Heart right ventricle (tissue), 16 donors: ENCODE results near the gene HOXC13. TPM values are rescaled to one million over a fixed set of nuclear protein-coding genes. Genes with fewer than 3 reads are reported as not detected.

Source experiments
- ATAC-seq, 8 donors: fragments of 200-7000 bp; cut with Tn5 transposase; one replicate each; pipeline ENCODE4 v1.9.1; 2020; ENCODE audit warnings: mild to moderate bottlenecking in 8 of 8, moderate library complexity in 8 of 8, moderate number of reproducible peaks in 1 of 8
- DNase-seq, 2 donors: peaks; one replicate each; pipeline ENCODE4 v3.0.0-alpha.2; 2020
- H3K27ac ChIP-seq, 10 donors: fragments of 200-600 bp; sonication (generic) in 2 of 10; one replicate each; pipeline versions ENCODE4 v1.5.0 to v1.8.0; 2020 to 2022; ENCODE audit warnings: mild to moderate bottlenecking in 3 of 10
- H3K27me3 ChIP-seq, 7 donors: fragments of 200-600 bp; one replicate each; pipeline ENCODE4 v1.8.0; 2021 to 2022; ENCODE audit warnings: mild to moderate bottlenecking in 2 of 7
- H3K36me3 ChIP-seq, 9 donors: fragments of 200-600 bp; sonication (generic) in 1 of 9; one replicate each; pipeline versions ENCODE4 v1.5.0 to v1.8.0; 2020 to 2022; ENCODE audit warnings: mild to moderate bottlenecking in 2 of 9
- H3K4me1 ChIP-seq, 9 donors: fragments of 200-600 bp; sonication (generic) in 1 of 9; one replicate each; pipeline versions ENCODE4 v1.5.0 to v1.8.0; 2020 to 2022; ENCODE audit warnings: mild to moderate bottlenecking in 4 of 9
- H3K4me3 ChIP-seq, 10 donors: fragments of 200-600 bp; sonication (generic) in 2 of 10; one replicate each; pipeline versions ENCODE4 v1.5.0 to v1.8.0; 2020 to 2022; ENCODE audit warnings: mild to moderate bottlenecking in 7 of 10, moderate library complexity in 2 of 10
- H3K9me3 ChIP-seq, 11 donors: fragments of 200-600 bp in 10 of 11; sonication (generic) in 2 of 11; one replicate each; pipeline versions ENCODE4 v1.5.0 to v1.8.0; 2013 to 2022; ENCODE audit warnings: mild to moderate bottlenecking in 2 of 11, control low read depth in 1 of 11, moderate library complexity in 1 of 11
- CTCF ChIP-seq, 9 donors: fragments of 200-600 bp; sonication (generic) in 2 of 9; IDR thresholded peaks; one replicate each; pipeline versions ENCODE4 v1.5.0 to v1.8.0; 2021 to 2022; ENCODE audit warnings: antibody characterized with exemption in 9 of 9, mild to moderate bottlenecking in 5 of 9, moderate library complexity in 1 of 9
- WGBS, 2 donors: extraction: QIAGEN DNeasy Blood & Tissue Kit; methylation state at CpG; one replicate each; pipeline ENCODE4 v1.1.7; 2013; ENCODE audit warnings: inconsistent platforms in 1 of 2; 5-methylcytosine and 5-hydroxymethylcytosine counted together
- intact Hi-C, 10 donors: fragments of 100-400 bp; cut with DNase I; formaldehyde crosslinking; loops; one replicate each; pipeline versions ENCODE4 v1.11.1 to v1.14.2; 2022
- polyA plus RNA-seq, 2 donors: library from polyadenylated mRNA; stranded (reverse); fragments of 200-250 nt; gene quantifications; one replicate each; pipeline ENCODE4 v1.2.3, GENCODE V29; 2013
- total RNA-seq, 10 donors: library from RNA; stranded (reverse); fragmentation: NEBNext Ultra II Directional in 3 of 10; extraction: Animal tissue kit (Norgen Biotek cat#: 25700) in 3 of 10; gene quantifications; one replicate each; pipeline versions ENCODE4 v1.2.1 to v1.2.4, GENCODE V29; 2021 to 2023
- donor health status: Arrhythmogenic right ventricular cardiomyopathy.
- donor health status: ischemic (EF 13 %, LVEDD 7.1; RV severe dilation, severe dysfunction).
- donor health status: healthy with polysubstance abuse.
- donor health status: DM: no; HTN: yes; CAD: no.
- donor health status: DM: no; HTN: no; CAD: no.
- donor health status: ischemic (EF 25% LVEDD 6.9; RV normal size, moderate dysfunction).
- donor health status: ischemic (EF 25% LVEDD 5.7; RV mildly dilated, moderate dysfunction).
- donor health status: healthy.
- donor health status: DM: yes; HTN: yes; CAD: no.
- donor health status: Ischemic cardiomyopathy.
- donor health status: ischemic (EF 35%, LVEDD 5.7; RV mildly dilated, moderate dysfunction).
- donor health status: nonischemic (EF 11% LVEDD 7.7; RV severe dilation, severe dysfunction).
- donor health status: DM: yes; HTN: yes; CAD: no.
- donor health status: PGD.
- donor health status: ischemic (EF 29% LVEDD 5.4; RV normal size, mild dysfunction).
- donor health status: nonischemic (EF 23%, LVEDD 6.1; RV moderate dilation, normal function).

Gene HOXC13
- total and polyA plus RNA-seq, 12 donors, result not detected

- ATAC-seq (no peak), DNase-seq (no peak)
- Histone ChIP-seq H3K27ac (no peak overlapping the region), H3K4me1 (peaks cover 2 to 28% (median 16%) of the 10 kb centered on the region in 9 donors), H3K27me3 (peaks cover 63 to 100% (median 98%) of the 10 kb centered on the region in 7 donors), H3K9me3 (no peaks in the 10 kb centered on the region), H3K4me3 (no peak overlapping the region), H3K36me3 (no peaks in the 10 kb centered on the region)
- WGBS, 2 donors, result 8 to 11% methylated on average over 9 of the region's 9 CpGs
- no peak for TF ChIP-seq CTCF (IDR thresholded peaks at IDR 0.05)
- intact Hi-C loops, result no loop called here
These were observed 38.4 kb downstream of the HOXC13 start for GRCh38 chr12:53976823-53977595.

DNA sequence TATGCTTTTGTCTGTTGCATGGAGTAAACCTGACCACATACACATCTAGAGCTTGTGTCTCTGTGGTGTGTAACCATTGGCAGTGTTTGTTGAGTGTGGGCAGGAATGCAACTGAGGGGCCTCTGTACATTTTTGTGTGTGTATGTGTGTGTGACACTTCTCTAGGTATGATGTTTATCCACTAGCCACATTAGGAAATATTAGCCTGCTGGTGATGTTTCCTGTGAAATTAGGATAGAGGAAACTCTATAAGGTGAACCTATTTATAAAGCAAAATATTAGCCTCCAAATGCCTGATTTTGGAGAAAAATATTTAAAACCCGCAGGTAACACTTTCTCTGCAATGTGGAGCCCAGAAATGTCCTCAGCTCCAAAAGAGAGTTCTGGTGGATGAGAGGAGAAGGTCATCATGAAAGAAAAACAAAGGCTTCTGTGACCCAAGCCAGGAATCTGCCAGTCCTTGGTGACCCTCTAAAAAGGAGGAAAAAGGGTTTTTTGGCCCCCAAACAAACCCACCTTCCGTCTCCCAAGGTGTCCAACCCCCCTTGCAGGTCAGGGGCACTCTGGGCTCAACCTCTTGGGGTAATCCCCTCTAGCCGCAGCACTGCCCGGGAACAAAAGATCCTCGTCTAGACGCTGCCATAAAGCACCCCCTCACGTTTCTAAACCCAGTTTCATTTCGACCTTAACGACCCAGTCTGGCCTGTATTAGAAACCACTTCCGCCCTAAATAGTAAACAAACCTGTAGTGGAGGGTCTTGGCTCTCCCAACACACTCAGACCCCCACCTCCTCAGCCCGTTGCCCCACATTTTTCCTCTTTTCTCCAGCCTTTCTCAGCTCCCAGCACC lies 39.2 kb downstream of the HOXC13 start:
- Histone ChIP-seq H3K27me3 (peaks cover 64 to 100% (median 98%) of the 10 kb centered on the region in 7 donors), H3K4me1 (peaks cover 2 to 28% (median 16%) of the 10 kb centered on the region in 9 donors), H3K9me3 (no peaks in the 10 kb centered on the region), H3K27ac (no peak overlapping the region), H3K36me3 (no peaks in the 10 kb centered on the region), H3K4me3 (no peak overlapping the region)
- no peak for TF ChIP-seq CTCF (IDR thresholded peaks at IDR 0.05)
- ATAC-seq, result no peak
- intact Hi-C loops, result no loop called here
- WGBS, 2 donors, result 3 to 6% methylated on average over 11 of the region's 11 CpGs
- no peak for DNase-seq

GRCh38 chr12:53978477-53979356 lies 40.1 kb downstream of the HOXC13 start:
- no peak for DNase-seq
- intact Hi-C loops, result no loop called here
- Histone ChIP-seq H3K27me3 (peaks cover 62 to 100% (median 98%) of the 10 kb centered on the region in 7 donors), H3K4me3 (no peak overlapping the region), H3K4me1 (peaks cover 2 to 23% (median 15%) of the 10 kb centered on the region in 9 donors), H3K9me3 (no peaks in the 10 kb centered on the region), H3K36me3 (no peaks in the 10 kb centered on the region), H3K27ac (no peak overlapping the region)
- TF ChIP-seq CTCF (IDR thresholded peaks at IDR 0.05), result no peak
- ATAC-seq, result no peak
- WGBS, 2 donors, result 6 to 13% methylated on average over 15 of the region's 15 CpGs
